Astrocyte (in vitro differentiated cells and primary cell): ENCODE measurements around the gene CCR3. TPM values are rescaled to one million over a fixed set of nuclear protein-coding genes. Genes with fewer than 3 reads are reported as not detected.

ENCODE experiments used
- DNase-seq: peaks from one replicate; pipeline ENCODE4 v3.0.0-alpha.2; 2010; ENCODE audit warnings: low read depth
- FAIRE-seq: peaks from 2 replicates; lab custom pipeline; 2011; peaks lifted over from hg19 to GRCh38; lab: Jason Lieb, UNC
- H2AFZ ChIP-seq: 2 replicates; pipeline ENCODE4 v1.6.0; 2012; ENCODE audit warnings: low read depth, low read length, inconsistent platforms
- H3K27ac ChIP-seq: 2 replicates; pipeline ENCODE4 v1.5.1; 2011; ENCODE audit warnings: low read depth, low read length, inconsistent platforms
- H3K27me3 ChIP-seq: 2 replicates; pipeline ENCODE4 v1.6.0; 2011; ENCODE audit warnings: low read length, inconsistent platforms; ENCODE audit not compliant: insufficient read depth
- H3K36me3 ChIP-seq: 2 replicates; pipeline ENCODE4 v1.5.1; 2011; ENCODE audit warnings: low read length, inconsistent platforms; ENCODE audit not compliant: insufficient read depth
- H3K4me1 ChIP-seq: 2 replicates; pipeline ENCODE4 v1.5.1; 2011; ENCODE audit warnings: low read length, inconsistent platforms; ENCODE audit not compliant: insufficient read depth
- H3K4me2 ChIP-seq: 2 replicates; pipeline ENCODE4 v1.6.0; 2012; ENCODE audit warnings: low read length, inconsistent platforms
- H3K4me3 ChIP-seq: 2 replicates; pipeline ENCODE4 v1.5.1; 2011; ENCODE audit warnings: low read depth, mild to moderate bottlenecking, low read length, inconsistent platforms; ENCODE audit not compliant: insufficient read depth
- H3K79me2 ChIP-seq: 2 replicates; pipeline ENCODE4 v1.6.0; 2012; ENCODE audit warnings: mild to moderate bottlenecking, low read length, inconsistent platforms; ENCODE audit not compliant: insufficient read depth
- H3K9ac ChIP-seq: 2 replicates; pipeline ENCODE4 v1.6.0; 2012; ENCODE audit warnings: mild to moderate bottlenecking, low read length, inconsistent platforms
- H3K9me3 ChIP-seq: 2 replicates; pipeline ENCODE4 v1.5.1; 2012; ENCODE audit warnings: low read depth, mild to moderate bottlenecking, low read length, inconsistent platforms; ENCODE audit not compliant: insufficient read depth
- H4K20me1 ChIP-seq: 2 replicates; pipeline ENCODE4 v1.6.0; 2012; ENCODE audit warnings: low read length, inconsistent platforms; ENCODE audit not compliant: insufficient read depth
- H3K27ac Mint-ChIP-seq: one replicate; pipeline ENCODE4 v1.8.0; 2021; ENCODE audit warnings: mild to moderate bottlenecking, mixed read lengths; ENCODE audit not compliant: unreplicated experiment
- H3K27me3 Mint-ChIP-seq: one replicate; pipeline ENCODE4 v1.8.0; 2021; ENCODE audit warnings: low read depth, mixed read lengths; ENCODE audit not compliant: unreplicated experiment
- H3K36me3 Mint-ChIP-seq: one replicate; pipeline ENCODE4 v1.8.0; 2021; ENCODE audit warnings: low read depth, mixed read lengths; ENCODE audit not compliant: unreplicated experiment
- H3K4me1 Mint-ChIP-seq: one replicate; pipeline ENCODE4 v1.8.0; 2021; ENCODE audit warnings: low read depth, mixed read lengths; ENCODE audit not compliant: unreplicated experiment
- H3K4me3 Mint-ChIP-seq: one replicate; pipeline ENCODE4 v1.8.0; 2021; ENCODE audit warnings: mild to moderate bottlenecking, moderate library complexity, mixed read lengths; ENCODE audit not compliant: unreplicated experiment
- H3K9me3 Mint-ChIP-seq: one replicate; pipeline ENCODE4 v1.8.0; 2021; ENCODE audit warnings: mild to moderate bottlenecking, mixed read lengths; ENCODE audit not compliant: unreplicated experiment
- CTCF ChIP-seq: IDR thresholded peaks from 2 replicates; pipeline ENCODE4 v1.5.1; 2011; ENCODE audit warnings: low read depth, mild to moderate bottlenecking, inconsistent platforms, low read length, moderate library complexity; ENCODE audit not compliant: insufficient read depth
- EZH2 ChIP-seq: IDR thresholded peaks from 2 replicates; pipeline ENCODE4 v1.6.1; 2012; ENCODE audit warnings: mild to moderate bottlenecking, low read length, inconsistent platforms; ENCODE audit not compliant: insufficient read depth
- total RNA-seq: library from RNA; stranded (reverse); gene quantifications from 2 replicates; pipeline ENCODE4 v1.2.1, GENCODE V29; 2021

CCR3 gene
- total RNA-seq, 1 donor from 2014 or later = not detected

GRCh38 chr3:46272028-46272451, 29.8 kb downstream of the CCR3 start:
- no peaks in the 10 kb centered on the region for H3K36me3 Mint-ChIP-seq
- Histone ChIP-seq H3K4me3 (no peak overlapping the region), H3K27me3 (no peaks in the 10 kb centered on the region), H2AFZ (no peak overlapping the region), H3K36me3 (no peaks in the 10 kb centered on the region), H4K20me1 (no peaks in the 10 kb centered on the region), H3K9me3 (no peaks in the 10 kb centered on the region), H3K4me1 (no peaks in the 10 kb centered on the region), H3K4me2 (no peak overlapping the region), H3K79me2 (no peaks in the 10 kb centered on the region), H3K9ac (no peak overlapping the region), H3K27ac (no peak overlapping the region)
- H3K4me3 Mint-ChIP-seq = no peak overlapping the region
- DNase-seq = no peak
- FAIRE-seq = no peak
- H3K9me3 Mint-ChIP-seq = peaks cover 13% of the 10 kb centered on the region
- no peak overlapping the region for H3K27ac Mint-ChIP-seq
- no peak for TF ChIP-seq CTCF
- no peak for TF ChIP-seq EZH2
- no peaks in the 10 kb centered on the region for H3K27me3 Mint-ChIP-seq
- no peaks in the 10 kb centered on the region for H3K4me1 Mint-ChIP-seq

DNA sequence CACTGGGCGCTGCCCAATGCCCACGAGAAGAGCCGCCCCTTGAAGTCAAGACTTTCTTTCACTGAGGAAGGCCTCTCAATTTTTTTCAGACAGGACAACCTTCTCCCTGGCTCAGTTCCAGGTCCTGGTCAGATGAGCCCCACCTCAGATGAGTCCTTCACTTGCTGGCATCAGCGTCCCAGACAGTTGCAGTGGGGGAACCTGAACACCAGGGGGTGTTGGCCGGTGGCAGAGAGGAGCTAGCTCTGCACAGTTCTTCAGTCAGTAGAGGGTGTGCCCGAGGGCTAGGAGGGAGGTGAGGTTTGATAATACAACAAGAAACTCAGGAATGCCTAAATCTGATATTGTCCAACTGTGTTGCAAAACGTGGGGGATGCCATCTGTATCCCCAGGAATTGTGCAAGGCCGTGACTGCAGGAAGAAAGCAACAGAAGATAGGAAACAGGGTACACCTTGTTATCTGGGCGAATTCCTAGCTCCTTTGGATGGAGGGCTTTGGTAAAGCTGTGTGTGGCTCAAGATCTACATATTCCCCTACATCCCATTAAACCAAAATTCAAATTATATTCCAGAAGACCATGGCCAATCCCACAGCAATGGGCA, 34.3 kb downstream of the CCR3 start:
- Histone ChIP-seq H3K9me3 (no peaks in the 10 kb centered on the region), H3K9ac (no peak overlapping the region), H3K4me2 (no peak overlapping the region), H3K27ac (no peak overlapping the region), H3K4me3 (no peak overlapping the region), H2AFZ (no peak overlapping the region), H3K36me3 (no peaks in the 10 kb centered on the region), H4K20me1 (no peaks in the 10 kb centered on the region), H3K27me3 (no peaks in the 10 kb centered on the region), H3K4me1 (no peaks in the 10 kb centered on the region), H3K79me2 (no peaks in the 10 kb centered on the region)
- no peaks in the 10 kb centered on the region for H3K36me3 Mint-ChIP-seq
- H3K4me3 Mint-ChIP-seq = no peak overlapping the region
- TF ChIP-seq CTCF (peak; percentile 16), EZH2 (no peak)
- DNase-seq = no peak
- peaks cover 31% of the 10 kb centered on the region for H3K9me3 Mint-ChIP-seq
- H3K4me1 Mint-ChIP-seq = no peaks in the 10 kb centered on the region
- H3K27me3 Mint-ChIP-seq = peaks cover 5% of the 10 kb centered on the region
- no peak for FAIRE-seq
- no peak overlapping the region for H3K27ac Mint-ChIP-seq

DNA sequence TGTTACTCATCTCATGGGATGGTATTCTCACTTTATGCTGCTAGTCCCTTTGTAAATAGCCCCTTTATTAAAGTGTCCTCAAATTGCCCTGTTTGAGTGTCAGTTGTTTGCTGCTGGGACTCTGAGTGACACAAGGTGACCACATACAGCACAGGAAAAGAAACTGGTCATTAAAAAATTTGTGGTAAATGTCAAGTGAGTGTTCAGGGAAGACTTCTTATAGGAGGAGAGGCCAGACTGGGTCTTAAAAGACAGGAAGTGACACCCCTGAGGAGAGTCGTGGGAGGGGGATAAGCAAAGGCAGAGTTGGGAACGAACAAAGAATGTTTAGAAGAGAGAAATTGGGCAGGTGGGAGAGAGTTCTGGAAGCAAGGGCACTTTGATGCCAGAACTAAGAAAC, 35.2 kb downstream of the CCR3 start:
- TF ChIP-seq CTCF (no peak), EZH2 (no peak)
- H3K27me3 ChIP-seq = peaks cover 6% of the 10 kb centered on the region
- H3K4me3 ChIP-seq = no peak overlapping the region
- H3K4me2 ChIP-seq = no peak overlapping the region
- H3K36me3 ChIP-seq = no peaks in the 10 kb centered on the region
- no peak overlapping the region for H3K9ac ChIP-seq
- Mint-ChIP-seq H3K36me3 (no peaks in the 10 kb centered on the region), H3K27me3 (peaks cover 12% of the 10 kb centered on the region), H3K9me3 (peaks cover 28% of the 10 kb centered on the region), H3K4me3 (no peak overlapping the region), H3K4me1 (no peaks in the 10 kb centered on the region), H3K27ac (peak overlapping the region; percentile 2)
- no peaks in the 10 kb centered on the region for H4K20me1 ChIP-seq
- no peaks in the 10 kb centered on the region for H3K9me3 ChIP-seq
- no peaks in the 10 kb centered on the region for H3K79me2 ChIP-seq
- no peak for DNase-seq
- no peak overlapping the region for H2AFZ ChIP-seq
- no peak for FAIRE-seq
- no peak overlapping the region for H3K27ac ChIP-seq
- H3K4me1 ChIP-seq = no peaks in the 10 kb centered on the region
